ENCODE measurements around the gene SFTPB.

Gene SFTPB

DNA sequence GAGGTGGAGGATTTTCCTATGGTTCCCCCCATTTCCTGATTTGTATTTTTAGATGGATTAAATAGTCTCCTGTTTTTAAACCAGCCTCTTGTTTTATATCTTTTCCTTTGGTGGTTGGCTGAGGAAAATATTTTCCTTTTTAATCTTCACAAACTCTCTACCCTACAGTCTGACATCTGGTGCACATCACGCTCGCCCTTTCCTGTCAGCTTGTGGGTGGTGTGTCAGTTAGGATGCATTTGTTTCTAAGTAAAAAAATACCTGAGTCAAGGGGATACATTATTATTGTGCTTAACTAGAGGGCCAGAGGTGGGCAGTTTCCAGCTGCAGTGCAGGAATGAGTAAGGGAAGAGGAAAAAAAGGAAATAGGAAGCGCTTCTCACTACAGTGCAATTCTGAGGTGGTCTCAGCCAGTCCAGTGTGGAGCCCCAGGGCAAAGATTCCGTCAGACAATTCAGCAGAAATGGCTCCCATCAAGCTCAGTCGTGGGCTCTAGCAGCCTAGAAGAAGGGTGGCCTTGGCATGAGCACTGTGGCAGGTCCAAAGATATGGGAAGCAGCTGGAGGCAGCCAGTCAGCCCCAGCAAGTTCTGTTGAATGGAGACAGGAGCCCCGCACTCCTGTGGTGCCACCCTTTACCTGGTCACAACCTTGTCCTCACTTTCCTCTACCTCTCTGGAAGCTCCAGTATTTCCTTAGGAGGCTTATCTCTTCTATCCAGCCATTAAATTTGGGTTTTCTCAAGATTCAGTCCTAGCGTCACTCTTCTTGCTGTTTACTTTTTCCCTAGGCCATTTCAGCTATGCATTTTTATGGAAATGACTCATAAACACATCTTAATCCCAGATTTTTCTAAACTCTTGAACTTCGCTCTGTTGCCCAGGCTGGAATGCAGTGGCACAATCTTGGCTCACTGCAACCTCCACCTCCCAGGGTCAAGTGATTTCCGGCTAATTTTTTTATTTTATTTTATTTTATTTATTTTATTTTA lies 18.5 kb downstream of the SFTPB start:
- no peak for DNase-seq (ENCODE audit: insufficient read length, low spot score)
- no peak for TF ChIP-seq POLR2A (IDR thresholded peaks at IDR 0.05; ENCODE audit: low read depth, low read length)
- no peak for TF ChIP-seq PAX5 (IDR thresholded peaks at IDR 0.05; ENCODE audit: insufficient read depth, low read length, severe bottlenecking)
- no peak for TF ChIP-seq SPI1 (IDR thresholded peaks at IDR 0.05; ENCODE audit: low read depth, low read length)
- TF ChIP-seq POU2F2 (IDR thresholded peaks at IDR 0.05; ENCODE audit: low read depth, low read length): no peak
- no peak for TF ChIP-seq TAF1 (IDR thresholded peaks at IDR 0.05; ENCODE audit: low read depth, low read length)
- TF ChIP-seq POLR2AphosphoS5 (IDR thresholded peaks at IDR 0.05; ENCODE audit: low read depth, low read length): no peak
- FAIRE-seq: no peak

DNA sequence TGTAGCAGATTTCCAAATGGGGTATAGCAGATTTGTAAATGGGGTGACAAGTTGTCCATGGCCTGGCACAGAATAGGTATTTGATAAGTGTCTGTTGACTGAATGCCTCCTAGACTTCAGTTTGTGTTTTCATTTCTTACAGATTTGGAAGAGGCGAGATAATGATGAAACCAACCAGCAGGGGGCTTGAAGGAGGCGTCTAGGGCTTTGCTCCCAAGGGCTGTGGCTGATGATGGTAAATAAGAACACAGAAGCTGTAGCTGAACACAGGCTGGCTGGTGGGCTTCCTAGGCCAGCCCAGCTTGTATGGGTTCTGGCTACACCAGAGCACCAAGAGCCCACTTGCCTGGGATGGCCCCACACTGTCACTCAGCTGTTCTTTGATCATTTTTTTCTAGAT lies 19.4 kb downstream of the SFTPB start:
- FAIRE-seq (no peak), DNase-seq (ENCODE audit: insufficient read length, low spot score) (no peak)
- TF ChIP-seq POU2F2 (IDR thresholded peaks at IDR 0.05; ENCODE audit: low read depth, low read length): no peak
- no peak for TF ChIP-seq POLR2AphosphoS5 (IDR thresholded peaks at IDR 0.05; ENCODE audit: low read depth, low read length)
- TF ChIP-seq SPI1 (IDR thresholded peaks at IDR 0.05; ENCODE audit: low read depth, low read length): no peak
- no peak for TF ChIP-seq POLR2A (IDR thresholded peaks at IDR 0.05; ENCODE audit: low read depth, low read length)
- no peak for TF ChIP-seq PAX5 (IDR thresholded peaks at IDR 0.05; ENCODE audit: insufficient read depth, low read length, severe bottlenecking)
- no peak for TF ChIP-seq TAF1 (IDR thresholded peaks at IDR 0.05; ENCODE audit: low read depth, low read length)

DNA sequence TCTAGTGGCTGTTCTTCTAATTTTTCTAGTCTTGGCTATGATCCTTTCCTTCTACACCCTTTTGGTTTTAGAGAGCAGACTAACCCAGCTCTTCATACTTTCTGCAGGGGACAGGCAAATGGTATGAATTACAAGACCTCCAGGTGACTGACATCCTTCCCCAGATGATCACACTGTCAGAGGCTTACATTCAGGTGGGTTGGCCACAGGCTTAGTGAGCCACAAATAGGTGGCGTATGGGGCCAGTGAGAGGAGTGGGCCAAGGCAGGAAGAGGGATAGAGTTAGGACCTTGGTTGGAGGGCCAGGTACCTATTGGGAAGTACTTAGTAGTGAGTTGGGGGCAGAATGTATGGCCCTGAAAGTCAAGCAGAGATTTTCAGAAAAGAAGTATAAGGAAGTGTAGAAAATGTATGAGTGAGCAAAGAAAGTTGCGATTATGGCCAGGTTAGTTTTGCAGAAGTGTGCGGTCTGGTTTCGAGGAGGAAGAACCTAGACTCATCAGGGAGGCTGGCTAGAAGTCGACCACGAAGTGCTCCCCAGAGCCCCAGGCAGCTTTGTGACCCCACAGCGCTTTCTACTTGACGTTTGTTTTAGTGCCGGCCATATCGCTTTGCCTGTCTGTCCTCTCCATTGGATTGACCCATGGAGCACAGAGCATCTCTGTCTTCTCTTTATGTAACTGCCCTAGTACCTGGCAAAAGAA lies 20.0 kb downstream of the SFTPB start:
- FAIRE-seq (peak; percentile 47), DNase-seq (ENCODE audit: insufficient read length, low spot score) (no peak)
- TF ChIP-seq SPI1 (IDR thresholded peaks at IDR 0.05; ENCODE audit: low read depth, low read length) (peak; percentile 76), POLR2AphosphoS5 (IDR thresholded peaks at IDR 0.05; ENCODE audit: low read depth, low read length) (no peak)

DNA sequence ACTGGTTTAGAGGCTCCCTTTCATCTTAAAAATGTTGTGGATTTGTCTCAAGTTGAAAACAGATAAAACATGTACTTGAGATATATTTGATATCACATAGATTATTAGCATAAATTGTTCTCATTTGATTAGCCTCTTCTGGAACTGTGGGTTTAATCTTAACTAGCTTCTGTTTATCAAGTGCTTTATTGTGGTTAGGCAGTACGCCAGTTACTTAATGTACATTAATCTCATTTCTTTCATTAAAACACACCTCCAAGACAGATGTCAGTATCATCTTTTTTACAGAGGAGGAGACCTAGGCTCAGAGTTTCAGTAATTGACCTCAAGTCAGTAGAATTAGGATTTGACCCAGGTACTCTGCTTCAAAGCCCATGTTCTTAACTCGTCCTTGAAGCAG lies 21.8 kb downstream of the SFTPB start:
- DNase-seq (ENCODE audit: insufficient read length, low spot score) (no peak), FAIRE-seq (no peak)
- TF ChIP-seq POU2F2 (IDR thresholded peaks at IDR 0.05; ENCODE audit: low read depth, low read length): no peak
- TF ChIP-seq SPI1 (IDR thresholded peaks at IDR 0.05; ENCODE audit: low read depth, low read length): no peak
- TF ChIP-seq PAX5 (IDR thresholded peaks at IDR 0.05; ENCODE audit: insufficient read depth, low read length, severe bottlenecking): no peak
- TF ChIP-seq TAF1 (IDR thresholded peaks at IDR 0.05; ENCODE audit: low read depth, low read length): no peak
- no peak for TF ChIP-seq POLR2AphosphoS5 (IDR thresholded peaks at IDR 0.05; ENCODE audit: low read depth, low read length)
- TF ChIP-seq POLR2A (IDR thresholded peaks at IDR 0.05; ENCODE audit: low read depth, low read length): no peak

DNA sequence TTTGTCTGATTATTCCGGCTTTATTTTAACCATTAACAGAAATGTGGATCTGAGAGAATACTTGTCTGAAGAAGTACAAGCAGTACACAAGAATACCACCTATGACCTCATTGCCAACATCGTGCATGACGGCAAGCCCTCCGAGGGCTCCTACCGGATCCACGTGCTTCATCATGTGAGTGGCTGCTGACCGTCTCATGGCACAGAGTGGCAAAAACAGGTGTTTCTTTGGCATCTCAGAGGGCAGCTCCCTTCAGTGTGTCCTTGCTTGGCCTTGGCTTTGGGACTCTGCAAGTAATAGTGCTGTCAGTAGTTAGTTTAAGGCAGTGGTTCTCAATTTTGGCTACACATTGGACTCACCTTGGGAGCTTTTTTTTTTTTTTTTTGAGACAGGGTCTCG lies 23.1 kb downstream of the SFTPB start:
- no peak for DNase-seq (ENCODE audit: insufficient read length, low spot score)
- FAIRE-seq: no peak
- TF ChIP-seq TAF1 (IDR thresholded peaks at IDR 0.05; ENCODE audit: low read depth, low read length): no peak
- no peak for TF ChIP-seq POLR2A (IDR thresholded peaks at IDR 0.05; ENCODE audit: low read depth, low read length)
- no peak for TF ChIP-seq POU2F2 (IDR thresholded peaks at IDR 0.05; ENCODE audit: low read depth, low read length)
- no peak for TF ChIP-seq PAX5 (IDR thresholded peaks at IDR 0.05; ENCODE audit: insufficient read depth, low read length, severe bottlenecking)
- TF ChIP-seq POLR2AphosphoS5 (IDR thresholded peaks at IDR 0.05; ENCODE audit: low read depth, low read length): no peak
- TF ChIP-seq SPI1 (IDR thresholded peaks at IDR 0.05; ENCODE audit: low read depth, low read length): no peak

DNA sequence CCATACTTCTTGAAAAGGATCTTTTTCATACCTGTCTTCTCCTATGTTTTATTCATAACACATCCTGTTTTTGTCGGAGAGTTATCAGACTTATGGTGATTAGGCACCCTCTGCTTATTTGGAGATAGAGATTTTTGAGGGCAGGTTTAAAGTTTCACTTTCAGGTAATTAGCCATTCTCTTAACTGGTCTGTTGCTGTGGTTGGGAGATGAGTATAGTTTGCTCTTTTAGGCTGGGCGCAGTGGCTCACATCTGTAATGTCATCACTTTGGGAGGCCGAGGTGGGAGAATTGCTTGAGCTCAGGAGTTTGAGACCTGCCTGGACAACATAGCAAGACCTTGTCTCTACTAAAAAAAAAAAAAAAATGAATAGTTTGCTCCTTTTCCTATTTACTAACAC lies 25.3 kb downstream of the SFTPB start:
- FAIRE-seq (peak; percentile 23), DNase-seq (ENCODE audit: insufficient read length, low spot score) (no peak)
- no peak for TF ChIP-seq PAX5 (IDR thresholded peaks at IDR 0.05; ENCODE audit: insufficient read depth, low read length, severe bottlenecking)
- no peak for TF ChIP-seq TAF1 (IDR thresholded peaks at IDR 0.05; ENCODE audit: low read depth, low read length)
- no peak for TF ChIP-seq SPI1 (IDR thresholded peaks at IDR 0.05; ENCODE audit: low read depth, low read length)
- TF ChIP-seq POLR2AphosphoS5 (IDR thresholded peaks at IDR 0.05; ENCODE audit: low read depth, low read length): no peak
- TF ChIP-seq POLR2A (IDR thresholded peaks at IDR 0.05; ENCODE audit: low read depth, low read length): no peak

DNA sequence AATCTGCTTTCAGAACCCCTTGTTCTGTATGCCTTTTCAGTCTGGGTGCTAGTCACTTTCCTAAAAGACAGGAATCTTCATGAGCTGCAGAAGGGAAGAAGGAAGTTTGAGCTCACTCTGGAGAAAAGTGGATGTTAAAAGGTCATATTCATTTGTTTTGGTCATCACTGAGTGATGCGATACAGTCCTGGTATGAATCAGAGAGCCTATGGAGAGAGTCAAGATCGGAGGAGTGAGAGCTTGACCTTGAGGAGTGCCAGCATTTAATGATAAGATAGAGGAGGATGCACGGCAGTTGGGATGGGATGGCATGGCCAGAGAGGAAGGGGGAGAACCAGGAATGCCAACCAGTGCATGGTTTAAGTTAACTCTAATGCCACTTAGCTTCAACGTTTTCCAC lies 32.4 kb downstream of the SFTPB start:
- no peak for DNase-seq (ENCODE audit: insufficient read length, low spot score)

DNA sequence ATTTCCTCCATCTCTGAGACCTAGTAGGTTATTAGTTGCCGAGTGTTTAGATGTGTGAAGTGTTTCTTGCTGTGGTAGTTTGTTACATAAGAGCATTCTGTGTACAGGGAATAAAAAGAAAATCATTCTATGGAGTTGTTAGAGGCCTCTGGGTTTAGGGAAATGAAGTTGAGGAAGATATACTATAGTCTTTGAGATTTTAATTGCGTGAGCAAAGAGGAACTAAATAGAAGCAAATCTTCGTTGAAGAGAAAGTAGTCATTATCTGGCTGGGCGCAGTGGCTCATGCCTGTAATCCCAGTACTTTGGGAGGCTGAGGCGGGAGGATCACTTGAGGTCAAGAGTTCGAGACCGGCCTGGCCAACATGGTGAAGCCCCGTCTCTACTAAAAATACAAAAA lies 33.0 kb downstream of the SFTPB start:
- FAIRE-seq (no peak), DNase-seq (ENCODE audit: insufficient read length, low spot score) (no peak)
- TF ChIP-seq TAF1 (IDR thresholded peaks at IDR 0.05; ENCODE audit: low read depth, low read length) (no peak), POLR2AphosphoS5 (IDR thresholded peaks at IDR 0.05; ENCODE audit: low read depth, low read length) (no peak), PAX5 (IDR thresholded peaks at IDR 0.05; ENCODE audit: insufficient read depth, low read length, severe bottlenecking) (no peak), POLR2A (IDR thresholded peaks at IDR 0.05; ENCODE audit: low read depth, low read length) (no peak), POU2F2 (IDR thresholded peaks at IDR 0.05; ENCODE audit: low read depth, low read length) (no peak), SPI1 (IDR thresholded peaks at IDR 0.05; ENCODE audit: low read depth, low read length) (no peak)

More for the DNA sequence above, 32.4 kb downstream of the SFTPB start:
- TF ChIP-seq TAF1 (IDR thresholded peaks at IDR 0.05; ENCODE audit: low read depth, low read length): no peak
- TF ChIP-seq POLR2AphosphoS5 (IDR thresholded peaks at IDR 0.05; ENCODE audit: low read depth, low read length): no peak
- TF ChIP-seq POLR2A (IDR thresholded peaks at IDR 0.05; ENCODE audit: low read depth, low read length): no peak
- TF ChIP-seq PAX5 (IDR thresholded peaks at IDR 0.05; ENCODE audit: insufficient read depth, low read length, severe bottlenecking): no peak
- TF ChIP-seq POU2F2 (IDR thresholded peaks at IDR 0.05; ENCODE audit: low read depth, low read length): no peak
- TF ChIP-seq SPI1 (IDR thresholded peaks at IDR 0.05; ENCODE audit: low read depth, low read length): no peak
- FAIRE-seq: no peak

DNA sequence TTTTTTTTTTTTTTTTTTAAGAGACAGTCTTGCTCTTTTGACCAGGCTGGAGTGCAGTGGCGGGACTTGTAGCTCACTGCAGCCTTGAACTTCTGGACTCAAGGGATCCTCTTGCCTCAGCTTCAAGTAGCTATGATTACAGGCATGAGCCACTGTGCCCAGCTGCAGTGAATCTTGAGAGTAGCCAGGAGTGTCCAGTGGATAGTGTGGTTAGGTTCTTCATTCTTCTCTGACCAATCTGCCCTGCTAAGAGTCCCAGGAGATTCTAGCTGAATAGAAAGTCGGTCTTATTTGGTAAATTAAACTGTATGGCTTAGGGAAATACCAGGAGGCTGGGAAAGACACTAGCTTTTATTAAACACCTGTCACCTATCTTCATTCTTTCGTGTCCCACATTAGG lies 36.7 kb downstream of the SFTPB start:
- no peak for TF ChIP-seq PAX5 (IDR thresholded peaks at IDR 0.05; ENCODE audit: insufficient read depth, low read length, severe bottlenecking)
- TF ChIP-seq SPI1 (IDR thresholded peaks at IDR 0.05; ENCODE audit: low read depth, low read length): no peak
- no peak for TF ChIP-seq POLR2AphosphoS5 (IDR thresholded peaks at IDR 0.05; ENCODE audit: low read depth, low read length)
- no peak for TF ChIP-seq POU2F2 (IDR thresholded peaks at IDR 0.05; ENCODE audit: low read depth, low read length)
- no peak for TF ChIP-seq POLR2A (IDR thresholded peaks at IDR 0.05; ENCODE audit: low read depth, low read length)
- TF ChIP-seq TAF1 (IDR thresholded peaks at IDR 0.05; ENCODE audit: low read depth, low read length): no peak
- FAIRE-seq (no peak), DNase-seq (ENCODE audit: insufficient read length, low spot score) (no peak)

All from GM12891 (cell line).